Activated CD8-positive, alpha-beta memory T cell treated with anti-CD3 and anti-CD28 coated beads for 36 hours (primary cell): ENCODE data around the gene FADS3. TPM values are rescaled to one million over a fixed set of nuclear protein-coding genes. Genes with fewer than 3 reads are reported as not detected.

Experiments used
- CTCF ChIA-PET: fragments of 350-600 bp; sonication (Branson Sonifier 250); formaldehyde crosslinking; loops from one replicate; lab custom pipeline; 2021; ENCODE audit warnings: antibody characterized with exemption; lab: Charles Lee
- POLR2A ChIA-PET: fragments of 350-600 bp; sonication (Branson Sonifier 250); formaldehyde crosslinking; loops from one replicate; lab custom pipeline; 2021; ENCODE audit warnings: antibody characterized with exemption; lab: Charles Lee
- total RNA-seq, 2 experiments: library from RNA; stranded (reverse); gene quantifications; one replicate each; pipeline ENCODE4 v1.2.3, GENCODE V29; 2021

The FADS3 gene
- total RNA-seq, 2 experiments from 2014 or later: 8.2 to 9.7 TPM

GRCh38 chr11:61916737-61917333 is 25.5 kb upstream of the FADS3 start:
- CTCF ChIA-PET: interaction anchor here (1.5 kb wide), 1 partner anchor 31 kb away, joined by 3 read pairs; no protein-coding TSS in a partner anchor
- POLR2A ChIA-PET: no interaction called here

GRCh38 chr11:61914471-61915171 is 23.3 kb upstream of the FADS3 start:
- ChIA-PET POLR2A (no interaction called here), CTCF (interaction anchor here (1.5 kb wide), 1 partner anchor 16 kb away, joined by 6 read pairs; no protein-coding TSS in a partner anchor)

GRCh38 chr11:61913699-61914395 is 22.5 kb upstream of the FADS3 start:
- POLR2A ChIA-PET: no interaction called here
- CTCF ChIA-PET: interaction anchor here (1.5 kb wide), 1 partner anchor 15 kb away, joined by 6 read pairs; no protein-coding TSS in a partner anchor

GRCh38 chr11:61912991-61913698 is 21.8 kb upstream of the FADS3 start:
- CTCF ChIA-PET: no interaction called here

GRCh38 chr11:61912530-61912898 is 21.2 kb upstream of the FADS3 start:
- POLR2A ChIA-PET: no interaction called here
- CTCF ChIA-PET: no interaction called here

More at GRCh38 chr11:61912991-61913698, 21.8 kb upstream of the FADS3 start:
- POLR2A ChIA-PET: no interaction called here

- ChIA-PET POLR2A (no interaction called here), CTCF (no interaction called here)
Measured at GRCh38 chr11:61911701-61912529, 20.6 kb upstream of the FADS3 start.

GRCh38 chr11:61911128-61911700 is 19.9 kb upstream of the FADS3 start:
- ChIA-PET CTCF (no interaction called here), POLR2A (no interaction called here)

GRCh38 chr11:61910187-61911127 is 19.1 kb upstream of the FADS3 start:
- CTCF ChIA-PET: no interaction called here
- POLR2A ChIA-PET: no interaction called here

GRCh38 chr11:61908730-61909316 is 17.5 kb upstream of the FADS3 start:
- POLR2A ChIA-PET: no interaction called here
- CTCF ChIA-PET: interaction anchor here (3.2 kb wide), 1 partner anchor 10 kb away, joined by 14 read pairs; no protein-coding TSS in a partner anchor

- ChIA-PET POLR2A (no interaction called here), CTCF (interaction anchor here (0.8 to 3.2 kb wide), 2 partner anchors 9 to 11 kb away, joined by 3 to 14 read pairs; no protein-coding TSS in a partner anchor)
Measured at GRCh38 chr11:61907871-61908729, 16.8 kb upstream of the FADS3 start.

- CTCF ChIA-PET: interaction anchor here (0.8 to 3.2 kb wide), 2 partner anchors 8 to 10 kb away, joined by 3 to 14 read pairs; no protein-coding TSS in a partner anchor
Measured at GRCh38 chr11:61907282-61907681, 15.9 kb upstream of the FADS3 start.

GRCh38 chr11:61906522-61906909 is 15.2 kb upstream of the FADS3 start:
- CTCF ChIA-PET: interaction anchor here (3.2 kb wide), 1 partner anchor 8 kb away, joined by 14 read pairs; no protein-coding TSS in a partner anchor
- POLR2A ChIA-PET: no interaction called here

More at GRCh38 chr11:61907282-61907681, 15.9 kb upstream of the FADS3 start:
- POLR2A ChIA-PET: no interaction called here

- ChIA-PET POLR2A (no interaction called here), CTCF (interaction anchor here (1.9 kb wide), 1 partner anchor 202 kb away, joined by 5 read pairs; no protein-coding TSS in a partner anchor)
Measured at GRCh38 chr11:61905801-61906521, 14.6 kb upstream of the FADS3 start.

GRCh38 chr11:61905067-61905696 is 13.8 kb upstream of the FADS3 start:
- ChIA-PET CTCF (interaction anchor here (1.1 to 2.0 kb wide), 3 partner anchors 34 to 203 kb away, joined by 3 to 5 read pairs (median 5); no protein-coding TSS in a partner anchor), POLR2A (no interaction called here)
